Hepatocyte (in vitro differentiated cells): Measurements from ENCODE around the gene CCDC9. TPM values are rescaled to one million over a fixed set of nuclear protein-coding genes. Genes with fewer than 3 reads are reported as not detected.

ENCODE experiments used
- DNase-seq: peaks from one replicate; pipeline ENCODE4 v3.0.0-alpha.2; 2016; ENCODE audit warnings: low spot score
- H2AFZ ChIP-seq: fragments of 200-600 bp; sonication (generic); 2 replicates; pipeline ENCODE4 v1.6.0; 2016; ENCODE audit warnings: antibody characterized with exemption, mild to moderate bottlenecking
- H3K27ac ChIP-seq: fragments of 200-600 bp; sonication (generic); 2 replicates; pipeline ENCODE4 v1.5.1; 2016; ENCODE audit warnings: mild to moderate bottlenecking
- H3K27me3 ChIP-seq: fragments of 200-600 bp; sonication (generic); 2 replicates; pipeline ENCODE4 v1.6.1; 2016
- H3K36me3 ChIP-seq: fragments of 200-600 bp; sonication (generic); replicated peaks from 2 replicates; pipeline ENCODE4 v1.5.1; 2016; ENCODE audit warnings: low read depth; ENCODE audit not compliant: insufficient read depth
- H3K4me1 ChIP-seq: fragments of 200-600 bp; sonication (generic); 2 replicates; pipeline ENCODE4 v1.5.1; 2016; ENCODE audit warnings: mild to moderate bottlenecking, moderate library complexity; ENCODE audit not compliant: insufficient read depth
- H3K4me2 ChIP-seq: fragments of 200-600 bp; sonication (generic); 2 replicates; pipeline ENCODE4 v1.6.0; 2016
- H3K4me3 ChIP-seq: fragments of 200-600 bp; sonication (generic); 2 replicates; pipeline ENCODE4 v1.5.1; 2016; ENCODE audit warnings: mild to moderate bottlenecking
- H3K79me2 ChIP-seq: fragments of 200-600 bp; sonication (generic); 2 replicates; pipeline ENCODE4 v1.6.0; 2017; ENCODE audit warnings: mild to moderate bottlenecking
- H3K9me2 ChIP-seq: fragments of 200-600 bp; sonication (generic); replicated peaks from 2 replicates; pipeline ENCODE4 v1.6.0; 2017; ENCODE audit warnings: mild to moderate bottlenecking; ENCODE audit not compliant: insufficient read depth
- H3K9me3 ChIP-seq: fragments of 200-600 bp; sonication (generic); 2 replicates; pipeline ENCODE4 v1.5.1; 2016; ENCODE audit warnings: low read depth, mild to moderate bottlenecking
- H4K20me1 ChIP-seq: fragments of 200-600 bp; sonication (generic); 2 replicates; pipeline ENCODE4 v1.6.0; 2016; ENCODE audit warnings: mild to moderate bottlenecking; ENCODE audit not compliant: insufficient read depth, poor library complexity, severe bottlenecking
- CTCF ChIP-seq: fragments of 200-600 bp; sonication (generic); IDR thresholded peaks from 2 replicates; pipeline ENCODE4 v1.5.1; 2016; ENCODE audit warnings: antibody characterized with exemption, mild to moderate bottlenecking; ENCODE audit not compliant: poor library complexity
- EZH2 ChIP-seq: fragments of 200-600 bp; sonication (generic); IDR thresholded peaks from 2 replicates; pipeline ENCODE4 v1.6.1; 2016; ENCODE audit warnings: antibody characterized with exemption, mild to moderate bottlenecking, borderline replicate concordance
- EZH2phosphoT487 ChIP-seq: fragments of 200-600 bp; sonication (generic); IDR thresholded peaks from one replicate; pipeline ENCODE4 v1.6.1; 2018; ENCODE audit warnings: antibody characterized with exemption, mild to moderate bottlenecking, low read depth, moderate library complexity; ENCODE audit not compliant: unreplicated experiment, severe bottlenecking
- WGBS: methylation state at CpG from one replicate; pipeline ENCODE4 v1.1.6; 2016; ENCODE audit warnings: low lambda C conversion rate; ENCODE audit errors: missing lambda C conversion rate; 5-methylcytosine and 5-hydroxymethylcytosine counted together
- polyA plus RNA-seq: library from polyadenylated mRNA; unstranded; fragments of >200 nt; fragmentation: Nextera tagmentation; extraction: Ambion mirVana; gene quantifications from 2 replicates; pipeline ENCODE4 v1.2.1, GENCODE V29; 2016
- total RNA-seq: library from RNA; depleted of rRNA; stranded (reverse); fragments of >200 nt; gene quantifications from 2 replicates; pipeline ENCODE4 v1.2.3, GENCODE V29; 2014

The CCDC9 gene
- total and polyA plus RNA-seq, 2 experiments from 2014 or later: 7.9 to 13.0 TPM

GRCh38 chr19:47253970-47254369, 2.4 kb upstream of the CCDC9 start:
- H3K36me3 ChIP-seq: no peaks in the 10 kb centered on the region
- DNase-seq: no peak
- no peak overlapping the region for H3K4me2 ChIP-seq
- no peak overlapping the region for H3K4me3 ChIP-seq
- H3K27me3 ChIP-seq: no peaks in the 10 kb centered on the region
- 97% methylated on average over 5 of the region's 5 CpGs for WGBS
- H4K20me1 ChIP-seq: no peaks in the 10 kb centered on the region
- H3K79me2 ChIP-seq: peaks cover 13% of the 10 kb centered on the region
- H3K4me1 ChIP-seq: peaks cover 13% of the 10 kb centered on the region
- no peak overlapping the region for H3K27ac ChIP-seq
- no peaks in the 10 kb centered on the region for H3K9me2 ChIP-seq
- no peak for TF ChIP-seq EZH2phosphoT487
- no peak for TF ChIP-seq CTCF
- TF ChIP-seq EZH2: no peak
- H3K9me3 ChIP-seq: no peaks in the 10 kb centered on the region
- H2AFZ ChIP-seq: no peak overlapping the region

- no peaks in the 10 kb centered on the region for H3K36me3 ChIP-seq
- DNase-seq: peak; percentile 100
- WGBS: 0% methylated on average over 6 of the region's 52 CpGs
- no peak overlapping the region for H2AFZ ChIP-seq
- H4K20me1 ChIP-seq: no peaks in the 10 kb centered on the region
- peak overlapping the region; percentile 54 for H3K4me3 ChIP-seq
- peak overlapping the region; percentile 96 for H3K27ac ChIP-seq
- no peaks in the 10 kb centered on the region for H3K9me3 ChIP-seq
- TF ChIP-seq CTCF (no peak), EZH2phosphoT487 (no peak), EZH2 (no peak)
- peaks cover 19% of the 10 kb centered on the region for H3K4me1 ChIP-seq
- peaks cover 21% of the 10 kb centered on the region for H3K79me2 ChIP-seq
- no peaks in the 10 kb centered on the region for H3K27me3 ChIP-seq
- H3K9me2 ChIP-seq: no peaks in the 10 kb centered on the region
- no peak overlapping the region for H3K4me2 ChIP-seq
Observed at GRCh38 chr19:47256693-47257410, 527 bp downstream of the CCDC9 start.

GRCh38 chr19:47257411-47258169, 1.3 kb downstream of the CCDC9 start:
- Histone ChIP-seq H3K27me3 (no peaks in the 10 kb centered on the region), H3K4me3 (peak overlapping the region; percentile 31), H3K9me3 (no peaks in the 10 kb centered on the region), H3K4me2 (peak overlapping the region; percentile 86), H3K36me3 (no peaks in the 10 kb centered on the region), H2AFZ (no peak overlapping the region), H3K27ac (peak overlapping the region; percentile 92), H3K79me2 (peaks cover 21% of the 10 kb centered on the region), H4K20me1 (no peaks in the 10 kb centered on the region), H3K4me1 (peaks cover 19% of the 10 kb centered on the region), H3K9me2 (no peaks in the 10 kb centered on the region)
- DNase-seq: no peak
- TF ChIP-seq CTCF (no peak), EZH2phosphoT487 (no peak), EZH2 (no peak)
- 5% methylated on average over 21 of the region's 29 CpGs for WGBS
